ENCODE measurements around the gene ATP6V0A4.

DNA sequence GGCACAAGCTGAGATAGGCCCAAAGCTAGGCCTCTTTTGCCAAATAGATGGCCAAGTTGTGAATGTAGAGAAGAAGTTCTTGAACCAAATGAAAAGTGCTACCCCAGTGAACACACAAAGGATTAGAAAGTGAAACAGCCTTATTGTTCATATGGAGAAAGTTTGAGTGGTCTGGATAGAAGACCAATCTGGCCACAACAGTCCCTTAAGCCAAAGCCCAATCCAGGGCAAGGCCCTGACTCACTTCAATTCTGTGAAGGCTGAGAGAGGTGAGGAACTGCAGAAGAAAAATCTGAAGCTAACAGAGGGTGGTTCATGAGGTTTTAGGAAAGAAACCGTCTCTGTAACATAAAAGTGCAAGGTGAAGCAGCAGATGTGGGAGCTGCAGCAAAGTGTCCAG is 18.7 kb upstream of the ATP6V0A4 start:
- no peak for TF ChIP-seq POLR2AphosphoS5 (IDR thresholded peaks at IDR 0.05; ENCODE audit: low read depth)
- TF ChIP-seq, protein P1, sequence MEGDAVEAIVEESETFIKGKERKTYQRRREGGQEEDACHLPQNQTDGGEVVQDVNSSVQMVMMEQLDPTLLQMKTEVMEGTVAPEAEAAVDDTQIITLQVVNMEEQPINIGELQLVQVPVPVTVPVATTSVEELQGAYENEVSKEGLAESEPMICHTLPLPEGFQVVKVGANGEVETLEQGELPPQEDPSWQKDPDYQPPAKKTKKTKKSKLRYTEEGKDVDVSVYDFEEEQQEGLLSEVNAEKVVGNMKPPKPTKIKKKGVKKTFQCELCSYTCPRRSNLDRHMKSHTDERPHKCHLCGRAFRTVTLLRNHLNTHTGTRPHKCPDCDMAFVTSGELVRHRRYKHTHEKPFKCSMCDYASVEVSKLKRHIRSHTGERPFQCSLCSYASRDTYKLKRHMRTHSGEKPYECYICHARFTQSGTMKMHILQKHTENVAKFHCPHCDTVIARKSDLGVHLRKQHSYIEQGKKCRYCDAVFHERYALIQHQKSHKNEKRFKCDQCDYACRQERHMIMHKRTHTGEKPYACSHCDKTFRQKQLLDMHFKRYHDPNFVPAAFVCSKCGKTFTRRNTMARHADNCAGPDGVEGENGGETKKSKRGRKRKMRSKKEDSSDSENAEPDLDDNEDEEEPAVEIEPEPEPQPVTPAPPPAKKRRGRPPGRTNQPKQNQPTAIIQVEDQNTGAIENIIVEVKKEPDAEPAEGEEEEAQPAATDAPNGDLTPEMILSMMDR (IDR thresholded peaks at IDR 0.05; ENCODE audit: insufficient read depth, low read length): no peak
- no peak for TF ChIP-seq SPI1 (IDR thresholded peaks at IDR 0.05; ENCODE audit: borderline replicate concordance, low read depth)
